DOHH2 (cell line): ENCODE results near the gene BLOC1S5.

Experiments used
- CTCF ChIP-seq: fragments of 200-600 bp; sonication (generic); IDR thresholded peaks from one replicate; pipeline ENCODE4 v1.5.1; 2014; ENCODE audit warnings: antibody characterized with exemption, mild to moderate bottlenecking, low read depth, low read length; ENCODE audit not compliant: poor library complexity, severe bottlenecking
- EZH2phosphoT487 ChIP-seq: fragments of 200-600 bp; sonication (generic); IDR thresholded peaks from 2 replicates; pipeline ENCODE4 v1.6.1; 2017; ENCODE audit warnings: borderline replicate concordance, mild to moderate bottlenecking, antibody characterized with exemption, low read length, moderate library complexity, mixed read lengths

- TF ChIP-seq CTCF, result no peak
- no peak for TF ChIP-seq EZH2phosphoT487
Observed at GRCh38 chr6:8087870-8088754, 23.9 kb upstream of the BLOC1S5 start.
